Neuronal stem cell (in vitro differentiated cells): ENCODE results near the gene ASCL2.

ENCODE experiments used
- DNase-seq: peaks from one replicate; pipeline ENCODE4 v3.0.0-alpha.2; 2013; ENCODE audit warnings: low spot score
- H2AFZ ChIP-seq: one replicate; pipeline ENCODE4 v1.6.1; 2013; ENCODE audit warnings: mild to moderate bottlenecking, low read length, inconsistent platforms
- H2AK5ac ChIP-seq: 2 replicates; pipeline ENCODE4 v1.6.1; 2013; ENCODE audit warnings: low read depth, mild to moderate bottlenecking, inconsistent platforms, low read length, moderate library complexity, mixed read lengths
- H2BK120ac ChIP-seq: 2 replicates; pipeline ENCODE4 v1.6.1; 2013; ENCODE audit warnings: low read depth, mild to moderate bottlenecking, inconsistent platforms, low read length, moderate library complexity, mixed read lengths
- H2BK12ac ChIP-seq: one replicate; pipeline ENCODE4 v1.6.1; 2013; ENCODE audit warnings: low read length, inconsistent platforms
- H2BK15ac ChIP-seq: 2 replicates; pipeline ENCODE4 v1.6.1; 2013; ENCODE audit warnings: mild to moderate bottlenecking, low read length, inconsistent platforms, mixed read lengths
- H2BK5ac ChIP-seq: one replicate; pipeline ENCODE4 v1.6.1; 2013; ENCODE audit warnings: inconsistent platforms, mild to moderate bottlenecking, low read length, moderate library complexity
- H3K14ac ChIP-seq: one replicate; pipeline ENCODE4 v1.6.1; 2013; ENCODE audit warnings: low read length, inconsistent platforms
- H3K18ac ChIP-seq: 2 replicates; pipeline ENCODE4 v1.6.1; 2013; ENCODE audit warnings: low read length, inconsistent platforms
- H3K23ac ChIP-seq: 2 replicates; pipeline ENCODE4 v1.6.1; 2013; ENCODE audit warnings: low read depth, mild to moderate bottlenecking, mixed read lengths, low read length, inconsistent platforms; ENCODE audit not compliant: poor library complexity
- H3K27ac ChIP-seq: replicated peaks from 3 replicates; pipeline ENCODE4 v1.5.1; 2013; ENCODE audit warnings: low read length, inconsistent platforms
- H3K27me3 ChIP-seq, 3 experiments: 2 replicates each; pipeline ENCODE4 v1.6.1; 2013; ENCODE audit warnings: low read length in 3 of 3, mild to moderate bottlenecking in 2 of 3, inconsistent platforms in 1 of 3, low read depth in 1 of 3, mixed read lengths in 1 of 3, moderate library complexity in 1 of 3; ENCODE audit not compliant: control insufficient read depth in 3 of 3, insufficient read depth in 3 of 3
- H3K36me3 ChIP-seq, 2 donors: replicated peaks in 1 of 2; 2 replicates each; pipeline ENCODE4 v1.6.1; 2013; ENCODE audit warnings: low read length in 2 of 2; ENCODE audit not compliant: control insufficient read depth in 2 of 2, insufficient read depth in 2 of 2
- H3K4ac ChIP-seq: 2 replicates; pipeline ENCODE4 v1.6.1; 2013; ENCODE audit warnings: inconsistent platforms, mild to moderate bottlenecking, low read length, moderate library complexity
- H3K4me1 ChIP-seq, 2 donors: 1 replicate in 1 of 2; 2 replicates in 1 of 2; pipeline ENCODE4 v1.6.1; 2013; ENCODE audit warnings: low read length in 2 of 2, low read depth in 1 of 2; ENCODE audit not compliant: control insufficient read depth in 2 of 2, insufficient read depth in 1 of 2
- H3K4me2 ChIP-seq: one replicate; pipeline ENCODE4 v1.6.1; 2013; ENCODE audit warnings: mild to moderate bottlenecking, low read length, inconsistent platforms; ENCODE audit not compliant: insufficient read depth, poor library complexity, severe bottlenecking
- H3K4me3 ChIP-seq, 2 donors: 2 replicates each; pipeline ENCODE4 v1.5.1; 2013; ENCODE audit warnings: low read length in 2 of 2, mild to moderate bottlenecking in 2 of 2, inconsistent platforms in 1 of 2, moderate library complexity in 1 of 2
- H3K79me1 ChIP-seq: one replicate; pipeline ENCODE4 v1.6.1; 2013; ENCODE audit warnings: low read depth, mild to moderate bottlenecking, inconsistent platforms, low read length, moderate library complexity
- H3K9ac ChIP-seq: one replicate; pipeline ENCODE4 v1.6.1; 2013; ENCODE audit warnings: mild to moderate bottlenecking, low read depth, low read length, inconsistent platforms; ENCODE audit not compliant: poor library complexity
- H3K9me3 ChIP-seq, 2 donors: replicated peaks in 1 of 2; 2 replicates each; pipeline versions ENCODE3 to v1.6.1; 2013; ENCODE audit warnings: low read length in 2 of 2, mild to moderate bottlenecking in 2 of 2, inconsistent platforms in 1 of 2, low read depth in 1 of 2, mixed read lengths in 1 of 2, moderate library complexity in 1 of 2; ENCODE audit not compliant: control insufficient read depth in 2 of 2, insufficient read depth in 1 of 2
- H4K8ac ChIP-seq: one replicate; pipeline ENCODE4 v1.6.1; 2013; ENCODE audit warnings: low read depth, mild to moderate bottlenecking, inconsistent platforms, low read length, moderate library complexity
- H4K91ac ChIP-seq: one replicate; pipeline ENCODE4 v1.6.1; 2013; ENCODE audit warnings: low read length, low read depth, mild to moderate bottlenecking, inconsistent platforms; ENCODE audit not compliant: poor library complexity
- WGBS, 2 donors: extraction: QIAGEN DNeasy Blood & Tissue Kit; methylation state at CpG; one replicate each; pipeline ENCODE4 v1.1.7; 2013; ENCODE audit warnings: missing lambda C conversion rate in 2 of 2, mixed read lengths in 1 of 2; ENCODE audit not compliant: insufficient read length in 2 of 2, insufficient replicate concordance in 1 of 2; ENCODE audit errors: extremely low coverage in 2 of 2; 5-methylcytosine and 5-hydroxymethylcytosine counted together

The ASCL2 gene

GRCh38 chr11:2317354-2318050 is 47.1 kb upstream of the ASCL2 start:
- H4K8ac ChIP-seq = peak overlapping the region; percentile 17
- H3K4me2 ChIP-seq = no peak overlapping the region
- H3K4me1 ChIP-seq = peaks cover 0 to under 1% of the 10 kb centered on the region in 2 donors
- peak overlapping the region; percentile 55 for H3K23ac ChIP-seq
- H3K9me3 ChIP-seq = peaks cover 0 to 1% of the 10 kb centered on the region in 2 donors
- H3K36me3 ChIP-seq = no peaks in the 10 kb centered on the region
- H3K27me3 ChIP-seq = peaks cover 0 to 7% (median 0%) of the 10 kb centered on the region in 3 experiments
- H2BK12ac ChIP-seq = no peak overlapping the region
- H3K4ac ChIP-seq = no peak overlapping the region
- peak overlapping the region; percentile 71 for H3K14ac ChIP-seq
- DNase-seq = no peak
- peak overlapping the region; percentile 72 for H4K91ac ChIP-seq
- H3K18ac ChIP-seq = peak overlapping the region; percentile 48
- peaks cover 2% of the 10 kb centered on the region for H3K79me1 ChIP-seq
- peak overlapping the region; percentile 87 for H2BK120ac ChIP-seq
- peak overlapping the region; percentile 44 for H3K9ac ChIP-seq
- peak overlapping the region; percentile 58 for H2BK15ac ChIP-seq
- peak overlapping the region; percentile 70 for H2AK5ac ChIP-seq
- peak overlapping the region; percentile 87 for H2BK5ac ChIP-seq
- H3K27ac ChIP-seq = no peak overlapping the region
- WGBS, 2 donors = no CpG with 5 or more reads among the region's 17 CpGs
- H3K4me3 ChIP-seq = peak overlapping the region in 1 of 2 donors; percentile 30
- no peak overlapping the region for H2AFZ ChIP-seq

GRCh38 chr11:2316963-2317244 is 46.5 kb upstream of the ASCL2 start:
- H3K18ac ChIP-seq = no peak overlapping the region
- H3K9ac ChIP-seq = no peak overlapping the region
- H2BK15ac ChIP-seq = no peak overlapping the region
- H2BK5ac ChIP-seq = peak overlapping the region; percentile 39
- H2AFZ ChIP-seq = no peak overlapping the region
- H3K23ac ChIP-seq = no peak overlapping the region
- H4K8ac ChIP-seq = no peak overlapping the region
- peaks cover 0 to 7% (median 0%) of the 10 kb centered on the region in 3 experiments for H3K27me3 ChIP-seq
- peaks cover 0 to 1% of the 10 kb centered on the region in 2 donors for H3K9me3 ChIP-seq
- H3K14ac ChIP-seq = no peak overlapping the region
- H3K27ac ChIP-seq = no peak overlapping the region
- H2BK120ac ChIP-seq = no peak overlapping the region
- H3K36me3 ChIP-seq = no peaks in the 10 kb centered on the region
- H3K4me2 ChIP-seq = no peak overlapping the region
- no peak overlapping the region for H4K91ac ChIP-seq
- no peak overlapping the region for H3K4me3 ChIP-seq
- peak overlapping the region; percentile 70 for H2AK5ac ChIP-seq
- peaks cover 2% of the 10 kb centered on the region for H3K79me1 ChIP-seq
- no peak for DNase-seq
- peaks cover 0 to 6% of the 10 kb centered on the region in 2 donors for H3K4me1 ChIP-seq
- no peak overlapping the region for H3K4ac ChIP-seq
- no CpG with 5 or more reads among the region's 3 CpGs for WGBS, 2 donors
- no peak overlapping the region for H2BK12ac ChIP-seq

GRCh38 chr11:2316169-2316962 is 46.0 kb upstream of the ASCL2 start:
- WGBS, 2 donors = no CpG with 5 or more reads among the region's 23 CpGs
- no peak overlapping the region for H3K4me2 ChIP-seq
- H3K79me1 ChIP-seq = peaks cover 2% of the 10 kb centered on the region
- peak overlapping the region; percentile 71 for H3K14ac ChIP-seq
- peak overlapping the region; percentile 73 for H3K23ac ChIP-seq
- peak overlapping the region; percentile 65 for H4K8ac ChIP-seq
- DNase-seq = no peak
- H3K36me3 ChIP-seq = no peaks in the 10 kb centered on the region
- H3K18ac ChIP-seq = peak overlapping the region; percentile 48
- H3K9ac ChIP-seq = no peak overlapping the region
- no peak overlapping the region for H3K4me3 ChIP-seq
- H2AK5ac ChIP-seq = peak overlapping the region; percentile 86
- peaks cover 0 to 7% of the 10 kb centered on the region in 2 donors for H3K4me1 ChIP-seq
- H3K9me3 ChIP-seq = peaks cover 0 to 1% of the 10 kb centered on the region in 2 donors
- peaks cover 0 to 7% (median 0%) of the 10 kb centered on the region in 3 experiments for H3K27me3 ChIP-seq
- peak overlapping the region; percentile 23 for H3K4ac ChIP-seq
- peak overlapping the region; percentile 83 for H2BK15ac ChIP-seq
- H2BK12ac ChIP-seq = peak overlapping the region; percentile 58
- H3K27ac ChIP-seq = no peak overlapping the region
- no peak overlapping the region for H2BK120ac ChIP-seq
- peak overlapping the region; percentile 39 for H2BK5ac ChIP-seq
- no peak overlapping the region for H4K91ac ChIP-seq
- H2AFZ ChIP-seq = no peak overlapping the region
